ENCODE data around the gene RCC1. TPM values are rescaled to one million over a fixed set of nuclear protein-coding genes. Genes with fewer than 3 reads are reported as not detected.
"Not testable (repeated sequence)": the region's sequence is repeated elsewhere in the genome, so short reads cannot be mapped to it uniquely, and the experiment has no call there.

The RCC1 gene, protein sequence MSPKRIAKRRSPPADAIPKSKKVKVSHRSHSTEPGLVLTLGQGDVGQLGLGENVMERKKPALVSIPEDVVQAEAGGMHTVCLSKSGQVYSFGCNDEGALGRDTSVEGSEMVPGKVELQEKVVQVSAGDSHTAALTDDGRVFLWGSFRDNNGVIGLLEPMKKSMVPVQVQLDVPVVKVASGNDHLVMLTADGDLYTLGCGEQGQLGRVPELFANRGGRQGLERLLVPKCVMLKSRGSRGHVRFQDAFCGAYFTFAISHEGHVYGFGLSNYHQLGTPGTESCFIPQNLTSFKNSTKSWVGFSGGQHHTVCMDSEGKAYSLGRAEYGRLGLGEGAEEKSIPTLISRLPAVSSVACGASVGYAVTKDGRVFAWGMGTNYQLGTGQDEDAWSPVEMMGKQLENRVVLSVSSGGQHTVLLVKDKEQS
- 10 to 100 TPM; 30.9 to 41.2 (median 36.2) TPM for polyA plus RNA-seq (ENCODE audit: insufficient read length in 4 of 4)

GRCh38 chr1:28505406-28506187 lies at the start of gene RCC1:
Gene RCC1 (plus strand): TSS chr1:28506043. CDS start chr1:28529867, 23,824 bp downstream.
- DNase-seq (ENCODE audit: low read depth in 4 of 4, low spot score in 2 of 4) = peak; percentile 94 to 99 (median 96)

DNA sequence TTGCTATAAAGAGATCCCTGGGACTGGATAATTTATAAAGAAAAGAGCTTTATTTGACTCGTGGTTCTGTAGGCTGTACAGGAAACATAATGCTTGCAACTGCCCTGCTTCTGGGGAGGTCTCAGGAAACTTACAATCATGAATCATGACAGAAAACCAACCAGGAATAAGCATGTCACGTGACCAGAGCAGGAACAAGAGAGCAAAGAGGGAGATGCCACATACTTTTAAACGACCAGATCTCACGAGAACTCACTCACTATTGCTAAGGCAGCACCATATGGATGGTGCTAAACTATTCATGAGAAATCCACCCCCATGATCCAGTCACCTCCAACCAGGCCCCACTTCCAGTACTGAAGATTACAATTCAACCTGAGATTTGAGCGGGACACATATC lies 49.8 kb upstream of the RCC1 start:
- no peak for DNase-seq (ENCODE audit: low read depth in 4 of 4, low spot score in 2 of 4)

DNA sequence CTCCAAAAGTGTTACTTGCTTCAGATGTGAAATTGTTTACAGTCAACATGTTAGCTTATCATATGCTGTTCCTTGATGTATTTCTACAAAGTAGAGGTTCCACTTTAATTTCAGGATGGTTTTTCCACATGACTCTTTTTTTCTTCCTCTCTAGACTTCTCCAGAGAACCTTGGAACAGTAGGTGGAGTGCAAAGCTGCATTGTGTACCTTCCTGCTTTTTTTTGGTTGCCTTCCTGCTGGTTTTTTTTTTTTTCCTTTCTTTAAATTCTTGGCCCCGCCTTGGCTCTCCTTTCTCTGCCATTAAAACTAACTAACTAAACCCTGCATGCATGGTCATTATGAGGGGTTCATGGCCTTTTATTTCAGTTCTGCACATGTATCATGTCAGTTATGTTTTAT lies 48.2 kb upstream of the RCC1 start:
- no peak for DNase-seq (ENCODE audit: low read depth in 4 of 4, low spot score in 2 of 4)

- DNase-seq (ENCODE audit: low read depth in 4 of 4, low spot score in 2 of 4) = no peak
These were observed 47.3 kb upstream of the RCC1 start for GRCh38 chr1:28458237-28459228.

GRCh38 chr1:28466226-28466778 lies 39.5 kb upstream of the RCC1 start:
- no peak for DNase-seq (ENCODE audit: low read depth in 4 of 4, low spot score in 2 of 4)

GRCh38 chr1:28470146-28470545 lies 35.7 kb upstream of the RCC1 start:
- no peak for DNase-seq (ENCODE audit: low read depth in 4 of 4, low spot score in 2 of 4)

GRCh38 chr1:28479497-28479896 lies 26.3 kb upstream of the RCC1 start:
- not testable (repeated sequence) for DNase-seq (ENCODE audit: low read depth in 4 of 4, low spot score in 2 of 4)

- peak; percentile 4 to 36 (median 19) for DNase-seq (ENCODE audit: low read depth in 4 of 4, low spot score in 2 of 4)
These were observed 25.5 kb upstream of the RCC1 start for GRCh38 chr1:28480308-28480707.

DNA sequence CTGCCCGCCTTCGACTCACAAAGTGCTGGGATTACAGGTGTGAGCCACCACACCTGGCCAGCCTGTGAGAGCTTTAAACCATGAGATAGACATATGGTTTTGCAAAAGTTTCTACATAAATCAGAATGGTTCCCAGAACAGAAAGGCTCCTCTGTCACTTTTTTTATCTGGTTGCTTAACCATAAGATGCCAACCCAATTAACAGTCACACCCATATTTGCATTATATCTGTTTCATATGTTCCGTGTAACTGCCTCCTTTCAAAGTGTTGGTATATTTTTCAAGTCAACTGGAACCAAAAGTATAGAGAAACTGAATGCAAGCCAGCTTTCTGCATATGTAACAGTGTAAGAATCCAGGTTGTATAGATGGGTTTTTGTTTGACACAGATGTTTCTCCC lies 23.7 kb upstream of the RCC1 start:
- DNase-seq (ENCODE audit: low read depth in 4 of 4, low spot score in 2 of 4) = no peak

- DNase-seq (ENCODE audit: low read depth in 4 of 4, low spot score in 2 of 4) = no peak
These were observed 23.1 kb upstream of the RCC1 start for GRCh38 chr1:28482702-28483101.

- no peak for DNase-seq (ENCODE audit: low read depth in 4 of 4, low spot score in 2 of 4)
These were observed 11.1 kb upstream of the RCC1 start for GRCh38 chr1:28494737-28495136.

DNA sequence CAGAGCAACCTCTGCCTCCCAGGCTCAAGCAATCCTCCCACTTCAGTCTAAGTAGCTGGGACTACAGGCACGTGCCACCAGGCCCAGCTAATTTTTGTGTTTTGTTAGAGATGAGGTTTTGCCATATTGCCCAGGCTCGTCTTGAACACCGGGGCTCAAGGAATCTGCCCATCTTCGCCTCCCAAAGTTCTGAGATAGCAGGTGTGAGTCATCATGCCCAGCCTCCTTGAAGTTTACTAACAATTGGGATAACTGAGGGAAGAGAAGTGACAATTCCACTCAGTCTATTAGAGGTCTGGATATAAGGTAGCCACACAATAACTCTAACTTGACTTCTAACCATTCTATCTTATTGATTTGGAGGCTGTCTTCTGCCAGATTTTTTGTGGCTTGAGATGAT lies 6.3 kb upstream of the RCC1 start:
- DNase-seq (ENCODE audit: low read depth in 4 of 4, low spot score in 2 of 4) = no peak

DNA sequence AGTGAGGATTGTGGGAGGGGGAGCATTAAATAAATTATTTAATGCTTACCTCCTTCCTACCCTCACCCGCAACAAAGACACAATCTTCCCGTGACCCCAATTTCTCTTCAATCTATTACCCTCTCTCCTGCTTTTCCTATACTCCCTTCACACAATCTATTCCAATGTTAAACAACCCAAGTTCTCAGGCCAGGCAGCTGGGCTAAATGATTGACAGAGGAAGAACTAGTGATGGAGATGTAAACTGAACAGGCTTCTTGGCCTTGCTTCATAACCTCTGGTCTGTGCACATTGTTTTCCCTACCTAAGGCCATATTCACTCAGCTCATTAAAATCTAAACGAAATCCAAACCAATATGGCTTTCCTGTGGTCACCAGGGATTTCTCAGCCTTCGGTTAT lies 3.9 kb upstream of the RCC1 start:
- no peak for DNase-seq (ENCODE audit: low read depth in 4 of 4, low spot score in 2 of 4)

DNA sequence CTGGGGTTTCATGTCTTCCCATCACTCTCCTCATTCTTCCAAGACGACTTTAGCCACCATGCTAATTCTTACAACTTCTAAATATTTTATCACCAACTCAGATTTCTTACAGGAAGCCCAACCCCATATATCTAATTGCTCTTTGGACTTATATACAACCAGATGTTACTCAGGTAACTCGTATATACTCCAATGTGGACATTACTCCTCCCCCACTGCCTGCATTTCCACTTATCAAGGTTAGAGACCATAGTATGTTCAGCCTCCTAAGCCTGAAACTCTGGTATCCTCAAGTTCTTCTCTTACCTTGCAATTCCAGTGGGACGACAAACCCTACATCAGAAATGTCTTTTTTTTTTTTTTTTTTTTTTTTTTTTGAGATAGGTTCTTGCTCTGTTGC lies 2.7 kb upstream of the RCC1 start:
- no peak for DNase-seq (ENCODE audit: low read depth in 4 of 4, low spot score in 2 of 4)

DNA sequence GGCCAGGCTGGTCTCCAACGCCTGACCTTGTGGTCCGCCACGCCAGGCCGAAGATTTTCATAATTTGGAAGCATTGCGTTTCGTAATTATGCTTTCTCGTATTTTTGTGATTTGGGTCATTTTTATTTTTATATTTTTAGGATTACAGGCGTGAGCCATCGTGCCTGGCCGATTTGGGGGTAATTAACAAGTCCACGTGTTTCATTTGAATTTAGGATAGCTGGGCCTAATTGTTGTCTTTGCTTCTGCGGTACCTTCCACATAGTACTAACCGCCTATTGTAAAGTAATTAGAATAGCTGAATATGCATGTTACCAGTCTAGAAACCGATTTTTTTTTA lies 1.0 kb downstream of the RCC1 start:
- DNase-seq (ENCODE audit: low read depth in 4 of 4, low spot score in 2 of 4) = no peak

DNA sequence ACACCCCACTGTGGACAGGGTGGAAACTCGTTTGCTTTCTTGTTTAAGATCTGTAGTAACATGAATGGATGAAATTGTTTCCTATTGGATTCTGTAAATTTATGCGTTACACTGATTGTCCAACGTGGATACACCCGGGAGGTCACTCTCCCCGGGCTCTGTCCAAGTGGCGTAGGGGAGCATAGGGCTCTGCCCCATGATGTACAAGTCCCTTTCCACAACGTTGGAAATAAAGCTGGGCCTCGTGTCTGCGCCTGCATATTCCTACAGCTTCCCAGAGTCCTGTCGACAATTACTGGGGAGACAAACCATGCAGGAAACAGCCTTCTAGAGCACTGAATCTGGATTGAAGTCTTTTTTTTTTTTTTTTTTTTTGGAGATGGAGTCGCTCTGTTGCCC lies 1.4 kb downstream of the RCC1 start:
- no peak for DNase-seq (ENCODE audit: low read depth in 4 of 4, low spot score in 2 of 4)

DNA sequence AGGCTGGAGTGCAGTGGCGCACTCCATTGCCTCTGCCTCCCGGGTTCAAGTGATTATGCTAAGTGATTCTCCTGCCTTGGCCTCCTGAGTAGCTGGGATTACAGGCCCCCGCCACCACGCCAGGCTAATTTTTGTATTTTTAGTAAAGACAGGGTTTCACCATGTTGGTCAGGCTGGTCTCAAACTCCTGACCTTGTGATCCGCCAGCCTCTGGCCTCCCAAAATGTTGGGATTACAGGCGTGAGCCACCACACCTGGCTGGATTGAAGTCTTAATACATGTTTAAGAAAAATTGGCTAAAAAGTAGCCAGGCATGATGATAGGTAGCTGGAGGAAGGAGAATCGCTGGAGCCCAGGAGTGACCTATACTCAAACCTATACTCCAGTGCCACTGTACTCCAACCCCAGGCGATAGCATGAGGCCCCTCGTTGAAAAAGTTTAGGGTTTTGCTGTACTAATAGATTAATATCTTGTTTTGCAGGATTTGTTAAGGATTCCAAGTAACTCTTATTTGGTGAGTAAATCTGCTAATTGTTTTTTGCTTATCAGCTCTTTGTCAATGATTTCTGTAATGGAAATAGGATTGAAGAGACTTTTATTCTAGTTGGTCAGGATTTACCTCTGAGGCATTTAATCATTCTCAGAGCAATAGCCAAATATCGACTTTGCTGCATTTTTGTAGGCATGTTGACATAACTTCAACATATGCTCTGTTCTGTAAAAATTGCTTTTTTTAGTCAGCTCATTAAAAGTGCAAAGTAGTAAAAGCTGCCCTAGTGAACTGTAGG lies 2.0 kb downstream of the RCC1 start:
- DNase-seq (ENCODE audit: low read depth in 4 of 4, low spot score in 2 of 4) = no peak

DNA sequence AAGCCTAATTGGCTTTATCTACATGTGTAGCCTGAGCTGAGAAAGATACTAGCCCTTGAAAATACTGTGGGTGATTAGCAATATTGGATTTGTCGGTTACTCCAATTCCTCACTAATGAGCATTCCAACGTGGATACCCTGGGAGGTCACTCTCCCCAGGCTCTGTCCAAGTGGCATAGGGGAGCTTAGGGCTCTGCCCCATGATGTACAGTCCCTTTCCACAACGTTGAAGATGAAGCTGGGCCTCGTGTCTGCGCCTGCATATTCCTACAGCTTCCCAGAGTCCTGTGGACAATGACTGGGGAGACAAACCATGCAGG lies 2.6 kb downstream of the RCC1 start:
- DNase-seq (ENCODE audit: low read depth in 4 of 4, low spot score in 2 of 4) = no peak

DNA sequence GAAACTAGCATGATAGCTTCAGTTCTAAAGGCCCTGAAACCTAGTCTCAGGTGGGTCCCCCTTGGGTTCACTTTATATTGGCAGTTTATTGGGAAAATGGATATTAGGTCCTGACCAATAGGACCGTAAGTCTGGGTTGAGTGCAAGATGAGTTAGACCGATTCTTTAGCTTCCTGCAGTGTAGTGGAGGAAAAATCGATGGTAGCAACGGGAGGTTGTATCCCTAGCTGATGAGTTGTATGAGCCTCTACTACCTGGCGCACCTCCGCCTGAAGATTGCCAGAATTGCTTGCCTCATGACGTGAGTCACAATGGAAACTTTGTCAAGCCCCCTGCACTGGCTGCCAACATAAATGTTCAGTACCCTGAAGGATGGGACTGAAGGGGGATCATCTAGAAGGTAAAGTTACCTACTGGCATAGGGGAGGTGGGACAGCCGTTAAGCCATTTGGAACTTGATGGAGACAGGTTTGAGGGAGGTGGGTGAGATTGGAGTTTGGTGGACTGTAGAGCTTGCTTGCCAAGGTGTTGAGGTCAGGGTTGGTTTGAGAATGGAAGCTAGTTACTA lies 3.9 kb downstream of the RCC1 start:
- DNase-seq (ENCODE audit: low read depth in 4 of 4, low spot score in 2 of 4) = no peak
